DND-41 (cell line): Measurements from ENCODE around the gene FKRP.
"Not testable (repeated sequence)": the region's sequence is repeated elsewhere in the genome, so short reads cannot be mapped to it uniquely, and the experiment has no call there.

ENCODE experiments used
- ATAC-seq: fragments of 200-7000 bp; cut with Tn5 transposase; 3 replicates; pipeline ENCODE4 v1.9.1; 2021; ENCODE audit warnings: low read depth; ENCODE audit not compliant: insufficient read depth
- DNase-seq: peaks from one replicate; pipeline ENCODE4 v3.0.0-alpha.2; 2020
- H2AFZ ChIP-seq: 2 replicates; pipeline ENCODE4 v1.6.0; 2012; ENCODE audit warnings: low read depth, low read length
- H3K27ac ChIP-seq: 2 replicates; pipeline ENCODE4 v1.5.1; 2012; ENCODE audit warnings: low read length, inconsistent platforms
- H3K27me3 ChIP-seq: fragments of 200-600 bp; sonication (generic); 2 replicates; pipeline ENCODE4 v1.6.0; 2012; ENCODE audit warnings: low read length, mild to moderate bottlenecking, inconsistent platforms; ENCODE audit not compliant: insufficient read depth, poor library complexity
- H3K36me3 ChIP-seq: 2 replicates; pipeline ENCODE4 v1.5.1; 2012; ENCODE audit warnings: low read length, inconsistent platforms; ENCODE audit not compliant: insufficient read depth
- H3K4me1 ChIP-seq: 2 replicates; pipeline ENCODE4 v1.5.1; 2012; ENCODE audit warnings: mild to moderate bottlenecking, low read length; ENCODE audit not compliant: insufficient read depth
- H3K4me2 ChIP-seq: 2 replicates; pipeline ENCODE4 v1.6.0; 2012; ENCODE audit warnings: mild to moderate bottlenecking, moderate library complexity, low read length, inconsistent platforms; ENCODE audit not compliant: insufficient read depth
- H3K4me3 ChIP-seq, 2 experiments: fragments of 200-600 bp in 1 of 2; shearing (Covaris generic) in 1 of 2; 2 replicates each; pipeline ENCODE4 v1.5.1; 2012 to 2016; ENCODE audit warnings: inconsistent platforms in 2 of 2, low read length in 2 of 2, mild to moderate bottlenecking in 2 of 2, low read depth in 1 of 2, moderate library complexity in 1 of 2
- H3K79me2 ChIP-seq: 2 replicates; pipeline ENCODE4 v1.6.0; 2012; ENCODE audit warnings: low read length, inconsistent platforms; ENCODE audit not compliant: insufficient read depth
- H3K9ac ChIP-seq: 2 replicates; pipeline ENCODE4 v1.6.0; 2012; ENCODE audit warnings: low read depth, mild to moderate bottlenecking, inconsistent platforms, low read length, moderate library complexity
- H3K9me3 ChIP-seq: 2 replicates; pipeline ENCODE4 v1.5.1; 2012; ENCODE audit warnings: low read length, moderate library complexity, mild to moderate bottlenecking, inconsistent platforms; ENCODE audit not compliant: insufficient read depth, severe bottlenecking
- H4K20me1 ChIP-seq: 2 replicates; pipeline ENCODE4 v1.6.0; 2012; ENCODE audit warnings: low read length; ENCODE audit not compliant: insufficient read depth
- EZH2 ChIP-seq: IDR thresholded peaks from 3 replicates; pipeline ENCODE4 v1.6.1; 2012; ENCODE audit warnings: borderline replicate concordance, low read depth, mild to moderate bottlenecking, moderate library complexity, low read length, inconsistent platforms; ENCODE audit not compliant: severe bottlenecking
- TF ChIP-seq, protein P1 (sequence below): IDR thresholded peaks from 2 replicates; pipeline ENCODE4 v1.5.1; 2012; ENCODE audit warnings: borderline replicate concordance, low read length, moderate library complexity, mild to moderate bottlenecking; ENCODE audit not compliant: poor library complexity, severe bottlenecking; ENCODE audit errors: extremely low read depth

FKRP gene

DNA sequence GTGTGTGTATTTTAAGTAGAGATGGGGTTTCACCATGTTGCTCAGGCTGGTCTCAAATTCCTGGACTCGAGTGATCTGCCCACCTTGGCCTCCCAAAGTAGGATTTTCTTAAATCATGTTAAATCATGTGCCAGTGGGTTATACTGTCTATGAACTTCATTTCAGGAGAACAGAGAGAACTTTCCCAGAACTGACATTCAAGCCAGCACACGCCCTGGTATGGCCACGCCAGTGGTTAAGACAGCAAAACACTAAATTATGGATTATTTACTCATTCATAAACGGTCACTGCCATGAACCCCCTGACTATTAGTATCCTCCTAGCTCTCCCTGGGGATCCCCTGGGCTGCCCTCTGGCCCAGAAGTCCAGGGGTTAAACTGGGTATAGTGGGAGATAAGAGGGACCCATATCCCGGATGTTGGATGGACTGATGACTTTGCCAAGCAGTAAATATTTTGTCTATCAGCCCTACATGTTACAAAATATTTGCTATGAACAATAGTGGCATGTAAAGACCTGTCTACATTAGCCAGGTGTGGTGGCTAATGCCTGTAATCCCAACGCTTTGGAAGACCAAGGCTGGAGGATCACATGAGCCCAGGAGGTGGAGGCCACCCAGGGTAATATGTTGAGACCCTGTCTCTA is 16.5 kb downstream of the FKRP start:
- no peaks in the 10 kb centered on the region for H3K9me3 ChIP-seq
- no peaks in the 10 kb centered on the region for H3K27me3 ChIP-seq
- H2AFZ ChIP-seq, result no peak overlapping the region
- peaks cover 6% of the 10 kb centered on the region for H3K36me3 ChIP-seq
- H3K27ac ChIP-seq, result no peak overlapping the region
- no peak overlapping the region for H3K4me2 ChIP-seq
- H3K79me2 ChIP-seq, result no peaks in the 10 kb centered on the region
- H4K20me1 ChIP-seq, result no peaks in the 10 kb centered on the region
- DNase-seq, result no peak
- H3K4me3 ChIP-seq, result no peak overlapping the region
- H3K4me1 ChIP-seq, result no peaks in the 10 kb centered on the region
- TF ChIP-seq, protein P1, sequence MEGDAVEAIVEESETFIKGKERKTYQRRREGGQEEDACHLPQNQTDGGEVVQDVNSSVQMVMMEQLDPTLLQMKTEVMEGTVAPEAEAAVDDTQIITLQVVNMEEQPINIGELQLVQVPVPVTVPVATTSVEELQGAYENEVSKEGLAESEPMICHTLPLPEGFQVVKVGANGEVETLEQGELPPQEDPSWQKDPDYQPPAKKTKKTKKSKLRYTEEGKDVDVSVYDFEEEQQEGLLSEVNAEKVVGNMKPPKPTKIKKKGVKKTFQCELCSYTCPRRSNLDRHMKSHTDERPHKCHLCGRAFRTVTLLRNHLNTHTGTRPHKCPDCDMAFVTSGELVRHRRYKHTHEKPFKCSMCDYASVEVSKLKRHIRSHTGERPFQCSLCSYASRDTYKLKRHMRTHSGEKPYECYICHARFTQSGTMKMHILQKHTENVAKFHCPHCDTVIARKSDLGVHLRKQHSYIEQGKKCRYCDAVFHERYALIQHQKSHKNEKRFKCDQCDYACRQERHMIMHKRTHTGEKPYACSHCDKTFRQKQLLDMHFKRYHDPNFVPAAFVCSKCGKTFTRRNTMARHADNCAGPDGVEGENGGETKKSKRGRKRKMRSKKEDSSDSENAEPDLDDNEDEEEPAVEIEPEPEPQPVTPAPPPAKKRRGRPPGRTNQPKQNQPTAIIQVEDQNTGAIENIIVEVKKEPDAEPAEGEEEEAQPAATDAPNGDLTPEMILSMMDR, result no peak
- no peak for TF ChIP-seq EZH2
- ATAC-seq, result no peak
- no peak overlapping the region for H3K9ac ChIP-seq

DNA sequence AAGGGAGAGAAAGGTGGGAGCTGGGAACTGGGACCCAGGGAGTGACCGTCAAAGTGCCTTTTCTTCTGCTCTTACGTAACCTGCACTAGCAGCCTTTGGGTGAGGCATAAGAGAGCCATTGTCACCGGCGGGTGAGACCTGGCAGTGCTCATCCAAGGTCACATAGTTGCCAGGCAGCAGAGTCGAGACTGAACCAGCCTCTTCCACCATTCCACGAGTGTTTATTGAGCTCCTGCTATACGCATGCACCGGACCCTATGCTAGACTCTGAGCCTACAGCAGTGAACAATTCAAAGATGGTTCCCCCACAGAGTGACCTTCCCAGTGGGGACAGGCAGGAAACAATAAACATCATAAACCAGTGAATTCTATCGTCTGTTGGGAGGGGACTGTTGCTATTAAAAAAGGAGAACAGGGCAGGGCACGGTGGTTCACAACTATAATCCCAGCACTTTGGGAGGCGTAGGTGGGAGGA is 19.0 kb downstream of the FKRP start:
- H3K4me2 ChIP-seq, result no peak overlapping the region
- H4K20me1 ChIP-seq, result no peaks in the 10 kb centered on the region
- TF ChIP-seq, protein P1, result no peak
- TF ChIP-seq EZH2, result no peak
- no peak overlapping the region for H2AFZ ChIP-seq
- no peak for ATAC-seq
- no peak for DNase-seq
- no peaks in the 10 kb centered on the region for H3K4me1 ChIP-seq
- no peak overlapping the region for H3K4me3 ChIP-seq
- H3K9me3 ChIP-seq, result no peaks in the 10 kb centered on the region
- H3K9ac ChIP-seq, result no peak overlapping the region
- H3K36me3 ChIP-seq, result no peaks in the 10 kb centered on the region
- H3K79me2 ChIP-seq, result no peaks in the 10 kb centered on the region
- H3K27ac ChIP-seq, result no peak overlapping the region
- H3K27me3 ChIP-seq, result no peaks in the 10 kb centered on the region

GRCh38 chr19:46766569-46767317 is 20.9 kb downstream of the FKRP start:
- Histone ChIP-seq H3K4me1 (no peaks in the 10 kb centered on the region), H4K20me1 (no peaks in the 10 kb centered on the region), H2AFZ (no peak overlapping the region), H3K9me3 (no peaks in the 10 kb centered on the region), H3K27ac (no peak overlapping the region), H3K27me3 (no peaks in the 10 kb centered on the region), H3K36me3 (no peaks in the 10 kb centered on the region), H3K4me2 (no peak overlapping the region), H3K79me2 (no peaks in the 10 kb centered on the region), H3K4me3 (no peak overlapping the region), H3K9ac (no peak overlapping the region)
- peak; percentile 88 for ATAC-seq
- TF ChIP-seq, protein P1, result peak; percentile 93
- no peak for TF ChIP-seq EZH2
- peak; percentile 69 for DNase-seq

DNA sequence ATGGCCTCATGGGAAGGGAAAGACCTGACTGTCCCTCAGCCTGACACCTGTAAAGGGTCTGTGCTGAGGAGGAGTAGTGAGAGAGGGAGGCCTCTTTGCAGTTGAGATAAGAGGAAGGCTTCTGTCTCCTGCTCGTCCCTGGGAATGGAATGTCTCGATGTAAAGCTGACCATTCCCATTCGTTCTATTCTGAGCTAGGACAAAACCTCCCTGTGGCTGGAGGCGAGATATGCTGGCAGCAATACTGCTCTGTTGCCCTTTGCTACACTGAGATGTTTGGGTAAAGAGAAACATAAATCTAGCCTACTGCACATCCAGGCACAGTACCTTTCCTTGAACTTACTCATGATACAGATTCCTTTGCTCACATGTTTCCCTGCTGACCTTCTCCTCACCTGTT is 22.9 kb downstream of the FKRP start:
- H3K27ac ChIP-seq, H3K4me1 ChIP-seq, H3K4me3 ChIP-seq: not testable (repeated sequence)

More for the DNA sequence above, 22.9 kb downstream of the FKRP start:
- not testable (repeated sequence) for H3K9ac ChIP-seq, DNase-seq, H4K20me1 ChIP-seq, H3K9me3 ChIP-seq, H3K36me3 ChIP-seq, H3K27me3 ChIP-seq, H3K4me2 ChIP-seq, H2AFZ ChIP-seq, H3K79me2 ChIP-seq, ATAC-seq
